Measurements from ENCODE around the gene SLIT3.
A peak's percentile ranks its signal among the peaks of the same experiment; 100 is the strongest.

SLIT3 gene

GRCh38 chr5:168707716-168708695 lies 592.9 kb downstream of the SLIT3 start:
- H3K9me3 ChIP-seq (ENCODE audit: insufficient read depth, low read length, severe bottlenecking), result no peaks in the 10 kb centered on the region
- H4K20me1 ChIP-seq (ENCODE audit: insufficient read depth, low read length), result no peaks in the 10 kb centered on the region
- no peak overlapping the region for H3K4me3 ChIP-seq (ENCODE audit: low read depth in 1 of 2, low read length in 2 of 2)
- H2AFZ ChIP-seq (ENCODE audit: low read depth, low read length), result no peak overlapping the region
- H3K79me2 ChIP-seq (ENCODE audit: insufficient read depth, low read length), result no peaks in the 10 kb centered on the region
- H3K27ac ChIP-seq (ENCODE audit: low read length), result no peak overlapping the region
- H3K4me1 ChIP-seq (ENCODE audit: insufficient read depth, low read length), result no peaks in the 10 kb centered on the region
- TF ChIP-seq CTCF (IDR thresholded peaks at IDR 0.05; ENCODE audit: borderline replicate concordance, extremely low read depth, low read length, poor library complexity, severe bottlenecking) (no peak), EZH2 (IDR thresholded peaks at IDR 0.05; ENCODE audit: borderline replicate concordance, low read depth, low read length, severe bottlenecking) (no peak)
- DNase-seq, result no peak
- H3K9ac ChIP-seq (ENCODE audit: low read depth, low read length), result no peak overlapping the region
- no peaks in the 10 kb centered on the region for H3K27me3 ChIP-seq (ENCODE audit: insufficient read depth, low read length, poor library complexity)
- no peak overlapping the region for H3K4me2 ChIP-seq (ENCODE audit: insufficient read depth, low read length)
- no peaks in the 10 kb centered on the region for H3K36me3 ChIP-seq (ENCODE audit: insufficient read depth, low read length)
- ATAC-seq (ENCODE audit: insufficient read depth, low read depth), result no peak

GRCh38 chr5:168706655-168707069 lies 594.3 kb downstream of the SLIT3 start:
- H3K79me2 ChIP-seq (ENCODE audit: insufficient read depth, low read length), result no peaks in the 10 kb centered on the region
- no peak overlapping the region for H3K4me2 ChIP-seq (ENCODE audit: insufficient read depth, low read length)
- H3K27ac ChIP-seq (ENCODE audit: low read length), result no peak overlapping the region
- TF ChIP-seq EZH2 (IDR thresholded peaks at IDR 0.05; ENCODE audit: borderline replicate concordance, low read depth, low read length, severe bottlenecking), result no peak
- peak; percentile 82 for TF ChIP-seq CTCF (IDR thresholded peaks at IDR 0.05; ENCODE audit: borderline replicate concordance, extremely low read depth, low read length, poor library complexity, severe bottlenecking)
- H3K4me3 ChIP-seq (ENCODE audit: low read depth in 1 of 2, low read length in 2 of 2), result no peak overlapping the region
- H3K9me3 ChIP-seq (ENCODE audit: insufficient read depth, low read length, severe bottlenecking), result no peaks in the 10 kb centered on the region
- ATAC-seq (ENCODE audit: insufficient read depth, low read depth) (peak; percentile 84), DNase-seq (peak; percentile 49)
- no peaks in the 10 kb centered on the region for H3K4me1 ChIP-seq (ENCODE audit: insufficient read depth, low read length)
- H3K27me3 ChIP-seq (ENCODE audit: insufficient read depth, low read length, poor library complexity), result no peaks in the 10 kb centered on the region
- H3K9ac ChIP-seq (ENCODE audit: low read depth, low read length), result no peak overlapping the region
- no peaks in the 10 kb centered on the region for H4K20me1 ChIP-seq (ENCODE audit: insufficient read depth, low read length)
- no peaks in the 10 kb centered on the region for H3K36me3 ChIP-seq (ENCODE audit: insufficient read depth, low read length)
- no peak overlapping the region for H2AFZ ChIP-seq (ENCODE audit: low read depth, low read length)

- Histone ChIP-seq H3K9ac (ENCODE audit: low read depth, low read length) (no peak overlapping the region), H3K4me2 (ENCODE audit: insufficient read depth, low read length) (no peak overlapping the region), H3K4me1 (ENCODE audit: insufficient read depth, low read length) (no peaks in the 10 kb centered on the region), H3K36me3 (ENCODE audit: insufficient read depth, low read length) (no peaks in the 10 kb centered on the region), H2AFZ (ENCODE audit: low read depth, low read length) (no peak overlapping the region), H4K20me1 (ENCODE audit: insufficient read depth, low read length) (no peaks in the 10 kb centered on the region), H3K27ac (ENCODE audit: low read length) (no peak overlapping the region), H3K79me2 (ENCODE audit: insufficient read depth, low read length) (no peaks in the 10 kb centered on the region), H3K27me3 (ENCODE audit: insufficient read depth, low read length, poor library complexity) (no peaks in the 10 kb centered on the region), H3K9me3 (ENCODE audit: insufficient read depth, low read length, severe bottlenecking) (no peaks in the 10 kb centered on the region), H3K4me3 (ENCODE audit: low read depth in 1 of 2, low read length in 2 of 2) (no peak overlapping the region)
- DNase-seq (no peak), ATAC-seq (ENCODE audit: insufficient read depth, low read depth) (no peak)
- TF ChIP-seq EZH2 (IDR thresholded peaks at IDR 0.05; ENCODE audit: borderline replicate concordance, low read depth, low read length, severe bottlenecking), result no peak
- TF ChIP-seq CTCF (IDR thresholded peaks at IDR 0.05; ENCODE audit: borderline replicate concordance, extremely low read depth, low read length, poor library complexity, severe bottlenecking), result no peak
Observed at GRCh38 chr5:168705321-168705720, 595.6 kb downstream of the SLIT3 start.

All from DND-41 (cell line).